Kidney epithelial cell (primary cell): Measurements from ENCODE around the gene RASGRF1. TPM values are rescaled to one million over a fixed set of nuclear protein-coding genes. Genes with fewer than 3 reads are reported as not detected.
"Not testable (repeated sequence)": the region's sequence is repeated elsewhere in the genome, so short reads cannot be mapped to it uniquely, and the experiment has no call there.

Source experiments
- DNase-seq: peaks from one replicate; pipeline ENCODE4 v3.0.0-alpha.2; 2010; ENCODE audit warnings: low read depth
- H3K27me3 ChIP-seq: 2 replicates; pipeline ENCODE4 v1.6.0; 2011; ENCODE audit warnings: low read length; ENCODE audit not compliant: control insufficient read depth, insufficient read depth
- H3K36me3 ChIP-seq: 2 replicates; pipeline ENCODE4 v1.5.1; 2011; ENCODE audit warnings: low read length; ENCODE audit not compliant: control insufficient read depth, insufficient read depth
- H3K4me3 ChIP-seq: 2 replicates; pipeline ENCODE4 v1.5.1; 2011; ENCODE audit warnings: low read depth, mild to moderate bottlenecking, control low read depth, low read length
- CTCF ChIP-seq: IDR thresholded peaks from 2 replicates; pipeline ENCODE4 v1.5.1; 2011; ENCODE audit warnings: mild to moderate bottlenecking, moderate library complexity, low read length, control low read depth, inconsistent platforms; ENCODE audit not compliant: insufficient read depth, poor library complexity, severe bottlenecking
- total RNA-seq: library from RNA; depleted of rRNA; stranded (reverse); fragments of >200 nt; gene quantifications from 2 replicates; pipeline ENCODE4 v1.2.3, GENCODE V29; 2015

RASGRF1 gene
- total RNA-seq, 1 donor from 2014 or later: 1.4 TPM

GRCh38 chr15:79117442-79118204, 27.0 kb upstream of the RASGRF1 start:
- no peak overlapping the region for H3K4me3 ChIP-seq
- no peak for TF ChIP-seq CTCF
- no peak for DNase-seq
- no peaks in the 10 kb centered on the region for H3K36me3 ChIP-seq
- no peaks in the 10 kb centered on the region for H3K27me3 ChIP-seq

GRCh38 chr15:79116771-79117170, 26.2 kb upstream of the RASGRF1 start:
- no peak for TF ChIP-seq CTCF
- DNase-seq: no peak
- Histone ChIP-seq H3K4me3 (no peak overlapping the region), H3K36me3 (no peaks in the 10 kb centered on the region), H3K27me3 (no peaks in the 10 kb centered on the region)

GRCh38 chr15:79115986-79116665, 25.5 kb upstream of the RASGRF1 start:
- no peaks in the 10 kb centered on the region for H3K36me3 ChIP-seq
- no peak for DNase-seq
- no peak for TF ChIP-seq CTCF
- no peak overlapping the region for H3K4me3 ChIP-seq
- no peaks in the 10 kb centered on the region for H3K27me3 ChIP-seq

- Histone ChIP-seq H3K4me3 (no peak overlapping the region), H3K36me3 (no peaks in the 10 kb centered on the region), H3K27me3 (no peaks in the 10 kb centered on the region)
- TF ChIP-seq CTCF: no peak
- no peak for DNase-seq
These were observed 23.3 kb upstream of the RASGRF1 start for GRCh38 chr15:79113831-79114230.

- H3K4me3 ChIP-seq, H3K27me3 ChIP-seq, H3K36me3 ChIP-seq, DNase-seq: not testable (repeated sequence)
These were observed 20.8 kb upstream of the RASGRF1 start for GRCh38 chr15:79111404-79111803.

- TF ChIP-seq CTCF: no peak
- DNase-seq: no peak
- H3K27me3 ChIP-seq: peaks cover 4% of the 10 kb centered on the region
- H3K4me3 ChIP-seq: no peak overlapping the region
- H3K36me3 ChIP-seq: no peaks in the 10 kb centered on the region
These were observed 14.6 kb upstream of the RASGRF1 start for GRCh38 chr15:79105141-79105540.
